Suppressor macrophage treated with lipopolysaccharide for 4 hours (primary cell): ENCODE data around the gene HHIPL1.

Experiments used
- DNase-seq: peaks from one replicate; pipeline ENCODE4 v3.0.0-alpha.2; 2020

HHIPL1 gene

DNA sequence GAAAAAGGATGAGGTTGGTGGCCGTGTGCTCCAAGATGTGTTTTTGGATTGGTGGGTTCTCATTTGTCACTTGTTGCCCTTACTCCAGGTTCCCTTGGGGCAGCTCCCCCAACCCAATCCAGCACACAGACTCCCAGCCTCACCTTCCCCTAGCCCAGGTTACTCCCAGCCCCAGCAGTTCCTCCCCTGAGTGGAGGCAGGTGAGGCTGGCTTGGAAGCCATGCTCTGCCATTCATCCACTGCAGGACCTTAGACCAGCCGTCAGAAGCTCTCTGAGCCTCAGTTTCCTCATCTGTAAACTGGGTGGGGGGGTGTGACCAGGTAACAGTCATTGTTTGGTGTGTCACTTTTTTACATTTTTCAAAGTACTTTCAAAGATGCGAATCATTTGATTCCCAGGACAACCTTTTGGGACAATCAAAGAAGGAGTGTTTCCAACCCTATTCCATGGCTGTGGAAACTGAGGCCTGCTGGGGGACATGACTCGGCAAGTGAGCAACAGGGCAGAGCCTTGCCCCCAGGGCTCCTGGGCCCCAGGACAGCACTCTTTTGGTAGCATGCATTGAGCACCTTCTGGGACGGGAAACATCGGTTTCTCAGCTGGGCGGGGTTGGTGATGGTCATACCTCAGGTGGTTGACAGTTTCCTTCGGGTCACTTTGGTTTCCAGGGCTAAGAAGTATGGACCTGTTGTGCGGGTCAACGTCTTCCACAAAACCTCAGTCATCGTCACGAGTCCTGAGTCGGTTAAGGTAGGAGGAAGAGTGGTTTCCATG, 46.4 kb downstream of the HHIPL1 start:
- no peak for DNase-seq

DNA sequence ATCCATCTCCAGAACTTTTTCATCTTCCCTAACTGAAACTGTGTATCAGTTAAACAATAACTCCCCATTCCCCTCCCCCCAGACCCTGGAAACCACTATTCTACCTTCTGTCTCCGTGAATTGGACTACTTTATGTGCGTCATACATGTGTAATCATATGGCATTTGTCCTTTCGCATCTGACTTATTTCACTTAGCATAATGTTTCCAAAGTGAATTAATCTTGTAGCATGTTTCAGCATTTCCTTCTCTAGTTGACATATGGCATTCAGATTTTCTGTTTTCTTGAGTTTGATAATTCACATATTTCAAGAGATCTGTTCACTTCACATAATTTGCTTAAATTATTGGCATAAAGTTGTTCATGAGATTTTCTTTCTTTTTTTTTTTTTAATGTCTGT, 49.0 kb downstream of the HHIPL1 start:
- DNase-seq: no peak

DNA sequence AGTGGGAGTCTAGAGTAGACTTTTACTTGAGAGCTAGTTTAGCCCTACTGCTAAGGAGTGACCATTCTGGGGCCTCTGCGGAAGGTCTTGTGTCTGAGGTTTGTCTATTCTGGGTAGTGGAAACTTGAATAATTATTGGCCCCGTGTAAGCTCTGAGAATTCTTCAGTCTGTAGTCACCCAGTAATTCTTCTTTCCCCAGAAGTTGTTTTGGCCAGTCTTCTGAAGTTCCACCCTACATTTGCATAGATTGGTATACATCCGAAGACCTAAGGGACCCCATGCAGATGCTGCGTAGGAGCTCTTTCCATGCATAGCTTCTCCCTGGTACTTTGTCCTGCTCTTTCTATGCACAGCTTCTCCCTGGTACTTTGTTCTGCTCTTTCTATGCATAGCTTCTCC, 52.0 kb downstream of the HHIPL1 start:
- DNase-seq: no peak

DNA sequence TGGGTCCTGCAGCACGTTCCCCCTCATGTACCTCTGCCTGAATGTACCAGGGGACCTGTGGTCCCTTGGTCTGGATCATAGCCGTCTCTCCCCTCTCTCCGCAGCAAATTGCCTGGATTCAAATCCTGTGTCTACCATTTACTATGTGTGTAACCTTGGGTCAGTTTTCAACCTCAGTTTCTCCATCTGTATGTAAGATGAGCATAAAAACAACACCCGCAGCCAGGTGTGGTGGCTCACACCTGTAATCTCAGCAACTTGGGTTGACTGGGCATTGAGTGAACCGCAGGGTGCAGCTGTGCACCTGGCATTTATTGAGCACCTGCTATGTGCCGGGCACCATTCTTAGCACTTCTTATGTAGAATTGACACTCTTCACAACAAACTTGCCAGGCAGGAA, 53.3 kb downstream of the HHIPL1 start:
- DNase-seq: no peak

DNA sequence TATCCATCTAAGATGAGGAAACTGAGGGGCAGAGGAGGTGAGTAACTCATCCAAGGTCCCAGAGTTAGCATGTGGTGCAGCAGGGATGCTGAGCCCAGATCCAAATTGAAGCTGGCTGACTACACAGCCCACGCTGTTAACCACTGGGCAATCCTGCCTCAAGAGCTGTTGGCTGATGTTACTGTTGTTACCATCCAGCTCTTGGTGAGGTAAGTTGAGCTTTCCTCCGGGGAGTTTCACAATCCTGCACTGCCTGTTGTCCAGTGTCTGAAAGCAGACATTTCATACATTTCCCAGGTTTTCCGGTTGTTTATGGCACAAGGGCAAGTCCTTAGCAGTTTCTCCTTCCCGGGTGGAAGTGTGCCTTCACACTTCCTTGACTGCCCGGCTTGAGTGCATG, 53.7 kb downstream of the HHIPL1 start:
- no peak for DNase-seq

DNA sequence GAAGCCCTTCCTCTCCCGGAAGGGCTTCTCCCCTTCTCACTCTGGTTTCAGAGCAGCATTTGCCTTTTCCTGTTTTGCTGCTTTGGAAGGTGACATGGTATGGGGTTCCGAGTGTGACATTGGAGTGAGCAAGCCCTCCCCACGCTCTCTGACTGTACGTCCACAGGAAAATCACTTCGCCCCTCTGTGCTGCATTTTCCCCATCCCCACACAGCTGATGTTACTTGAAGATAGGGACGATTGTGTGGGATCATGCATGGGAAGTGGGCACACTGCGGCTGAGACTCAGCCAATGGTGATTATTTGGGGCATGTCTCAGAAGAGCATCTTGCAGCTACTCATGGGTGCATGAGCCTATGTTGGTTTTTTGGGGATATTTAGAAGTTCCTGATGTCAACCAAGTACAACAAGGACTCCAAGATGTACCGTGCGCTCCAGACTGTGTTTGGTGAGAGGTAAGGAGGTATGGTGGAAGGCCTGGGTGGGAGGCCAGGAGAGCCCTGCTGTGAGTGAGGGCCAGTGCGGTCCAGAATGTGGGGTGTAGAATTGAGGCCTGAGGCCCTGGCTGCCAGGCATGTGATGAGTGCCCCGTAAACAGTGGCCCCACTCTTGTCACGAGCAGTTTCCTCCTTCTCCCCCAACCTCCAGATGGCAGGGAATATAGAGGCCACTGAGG, 54.3 kb downstream of the HHIPL1 start:
- no peak for DNase-seq

DNA sequence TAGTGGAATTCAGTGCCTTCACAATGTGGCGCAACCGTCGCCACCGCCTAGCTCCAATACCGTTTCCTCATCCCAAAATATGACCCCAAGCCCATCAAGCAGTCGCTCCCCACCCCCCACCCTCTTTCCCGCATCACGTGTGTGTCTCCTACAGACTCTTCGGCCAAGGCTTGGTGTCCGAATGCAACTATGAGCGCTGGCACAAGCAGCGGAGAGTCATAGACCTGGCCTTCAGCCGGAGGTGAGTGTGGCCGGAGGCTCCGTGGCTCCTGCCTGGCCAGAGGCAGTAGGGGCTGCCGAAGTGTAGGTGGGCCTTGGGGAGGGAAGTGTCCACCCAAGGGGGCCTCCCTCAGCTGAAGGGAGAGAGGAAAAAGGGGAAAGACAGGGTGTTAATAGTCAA, 54.9 kb downstream of the HHIPL1 start:
- no peak for DNase-seq

DNA sequence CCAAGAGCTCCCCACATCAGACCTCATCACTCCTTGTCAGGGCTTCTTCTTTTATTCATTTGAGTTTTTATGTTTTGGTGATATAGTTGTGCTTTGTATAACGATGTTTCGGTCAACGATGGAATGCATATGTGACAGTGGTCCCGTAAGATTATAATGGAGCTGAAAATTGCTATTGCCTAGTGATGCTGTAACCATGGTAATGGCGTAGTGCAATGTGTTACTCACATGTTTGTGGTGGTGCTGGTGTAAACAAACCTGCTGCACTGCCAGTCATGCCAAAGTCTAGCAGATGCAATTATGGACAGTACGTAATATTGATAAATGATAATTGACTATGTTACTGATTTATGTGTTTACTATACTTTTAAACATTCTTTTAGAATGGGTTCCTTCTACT, 55.5 kb downstream of the HHIPL1 start:
- DNase-seq: no peak

DNA sequence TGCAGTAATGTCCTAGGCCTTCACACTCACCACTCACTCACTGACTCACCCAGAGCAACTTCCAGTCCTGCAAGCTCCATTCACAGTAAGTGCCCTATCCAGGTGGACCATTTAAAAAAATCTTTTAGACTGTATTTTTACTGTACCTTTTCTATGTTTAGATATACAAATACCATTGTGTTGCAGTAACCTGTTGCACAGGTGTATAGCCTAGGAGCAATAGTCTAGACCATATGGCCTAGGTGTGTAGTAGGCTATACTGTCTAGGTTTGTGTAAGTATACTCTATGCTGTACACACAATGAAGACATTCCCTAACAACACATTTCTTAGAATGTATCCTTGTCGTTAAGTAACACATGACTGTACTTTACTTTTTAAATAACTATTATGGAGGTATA, 56.3 kb downstream of the HHIPL1 start:
- DNase-seq: no peak

DNA sequence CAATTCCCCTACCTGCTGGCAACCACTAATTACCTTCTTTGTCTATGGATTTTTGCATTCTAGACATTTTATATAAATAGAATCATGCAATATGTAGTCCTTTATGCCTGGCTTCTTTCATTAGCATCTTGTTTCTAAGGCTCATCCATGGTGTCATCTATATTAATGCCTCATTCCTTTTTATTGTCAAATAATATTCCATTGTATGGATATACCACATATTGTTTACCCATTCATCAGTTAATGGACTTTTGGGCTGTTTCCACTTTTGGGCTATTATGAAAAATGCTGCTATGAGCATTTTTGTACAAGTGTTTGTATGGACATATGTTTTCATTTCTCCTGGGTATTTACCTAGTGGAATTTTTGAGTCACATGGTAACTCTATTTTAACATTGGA, 57.2 kb downstream of the HHIPL1 start:
- DNase-seq: no peak

DNA sequence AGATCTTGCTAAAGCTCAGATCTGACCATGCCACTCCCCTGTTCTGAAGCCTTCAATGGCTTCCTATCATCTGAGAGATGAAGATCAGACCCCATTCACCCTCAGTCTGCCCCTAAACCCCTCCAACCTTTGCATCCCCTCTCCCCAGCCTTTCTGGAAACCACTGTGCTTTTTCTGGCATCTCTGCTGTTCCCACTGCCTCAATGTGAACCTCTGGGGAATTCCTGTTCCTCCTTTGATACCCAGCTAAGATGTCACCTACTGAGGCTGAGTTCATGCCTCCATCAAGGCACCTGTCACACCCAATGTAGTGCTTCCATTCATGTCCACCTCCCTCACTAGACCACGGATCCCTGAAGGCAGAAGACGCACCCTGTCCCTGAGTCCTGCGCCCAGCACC, 58.5 kb downstream of the HHIPL1 start:
- DNase-seq: no peak

DNA sequence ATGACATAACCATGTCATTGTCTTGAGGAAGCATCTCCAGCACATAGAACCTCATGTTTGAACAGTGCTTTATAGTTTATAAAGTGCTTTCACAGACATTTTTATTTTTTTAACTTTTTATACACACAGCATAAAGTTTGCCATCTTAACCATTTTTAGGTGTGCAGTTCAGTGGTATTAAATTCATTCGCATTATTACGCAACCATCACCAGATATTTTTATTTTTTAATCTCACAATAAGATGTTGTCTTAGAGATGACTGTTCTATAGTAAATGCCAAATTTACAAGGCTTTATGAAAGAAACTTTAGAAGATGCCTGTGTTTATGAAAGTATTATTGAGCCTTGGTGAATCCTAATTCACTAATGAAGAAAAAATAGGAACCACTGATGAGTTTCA, 59.1 kb downstream of the HHIPL1 start:
- no peak for DNase-seq

DNA sequence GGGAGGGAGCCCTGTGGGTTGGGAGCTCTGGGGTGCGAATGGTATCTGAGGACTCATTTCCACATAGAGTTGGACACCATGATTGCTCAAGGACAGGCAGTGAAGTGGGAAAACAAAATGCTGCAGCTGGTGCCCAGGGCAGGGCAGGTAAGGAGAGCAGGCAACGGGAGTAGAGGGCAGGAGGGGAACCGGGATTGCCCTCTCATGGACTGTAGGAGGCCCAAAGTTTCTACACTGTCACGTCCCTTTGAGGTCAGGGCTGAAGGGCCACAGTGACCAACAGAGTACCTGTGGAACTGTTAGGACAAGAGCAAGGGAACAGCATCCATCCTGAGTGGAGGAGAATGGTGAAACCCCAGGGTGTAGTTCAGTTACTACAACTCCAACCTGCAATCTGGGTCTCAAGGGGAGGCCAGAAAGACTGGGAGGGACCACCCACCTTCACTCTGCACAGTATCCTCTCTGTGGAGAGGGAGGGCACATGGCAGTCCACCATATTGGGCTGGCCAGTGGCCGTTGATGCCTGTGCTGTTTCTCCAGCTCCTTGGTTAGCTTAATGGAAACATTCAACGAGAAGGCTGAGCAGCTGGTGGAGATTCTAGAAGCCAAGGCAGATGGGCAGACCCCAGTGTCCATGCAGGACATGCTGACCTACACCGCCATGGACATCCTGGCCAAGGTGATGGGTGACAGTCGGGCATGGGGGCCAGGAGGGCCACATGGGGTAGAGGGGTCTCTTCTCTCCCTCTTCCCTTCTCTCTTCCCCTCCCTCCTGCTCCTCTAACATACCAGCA, 61.4 kb downstream of the HHIPL1 start:
- no peak for DNase-seq

DNA sequence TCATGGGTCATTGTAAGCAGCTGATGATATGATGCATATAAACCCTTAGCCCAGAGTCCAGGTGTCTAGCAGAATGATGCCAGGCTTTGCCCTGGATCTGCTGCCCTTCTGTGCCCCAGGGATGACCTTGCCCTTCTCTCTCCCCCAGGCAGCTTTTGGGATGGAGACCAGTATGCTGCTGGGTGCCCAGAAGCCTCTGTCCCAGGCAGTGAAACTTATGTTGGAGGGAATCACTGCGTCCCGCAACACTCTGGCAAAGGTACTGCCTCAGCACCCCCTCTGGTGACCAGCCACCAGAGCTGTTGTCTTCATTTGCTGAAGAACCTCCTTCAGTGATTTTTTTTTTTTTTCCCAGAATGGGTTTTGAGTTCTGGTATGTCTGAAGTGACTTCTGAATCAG, 62.5 kb downstream of the HHIPL1 start:
- DNase-seq: no peak

DNA sequence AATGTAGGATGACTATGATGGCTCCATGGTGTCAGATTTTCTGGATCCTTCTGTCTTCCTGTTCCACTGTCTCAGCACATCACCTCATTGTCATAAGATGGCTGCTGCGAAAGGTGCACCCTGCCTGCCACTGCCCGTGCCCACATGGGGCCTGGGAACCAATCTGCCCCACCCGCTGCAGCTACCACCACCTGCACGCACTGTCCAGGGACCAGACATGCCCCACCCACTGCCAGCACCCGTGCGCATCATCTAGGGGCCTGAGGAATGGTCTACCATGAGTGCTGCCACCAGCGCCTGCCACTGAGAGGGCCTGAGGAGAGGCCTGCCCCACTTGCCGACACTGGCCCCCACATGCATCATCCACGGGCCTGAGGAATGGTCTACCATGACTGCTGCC, 63.0 kb downstream of the HHIPL1 start:
- DNase-seq: no peak

DNA sequence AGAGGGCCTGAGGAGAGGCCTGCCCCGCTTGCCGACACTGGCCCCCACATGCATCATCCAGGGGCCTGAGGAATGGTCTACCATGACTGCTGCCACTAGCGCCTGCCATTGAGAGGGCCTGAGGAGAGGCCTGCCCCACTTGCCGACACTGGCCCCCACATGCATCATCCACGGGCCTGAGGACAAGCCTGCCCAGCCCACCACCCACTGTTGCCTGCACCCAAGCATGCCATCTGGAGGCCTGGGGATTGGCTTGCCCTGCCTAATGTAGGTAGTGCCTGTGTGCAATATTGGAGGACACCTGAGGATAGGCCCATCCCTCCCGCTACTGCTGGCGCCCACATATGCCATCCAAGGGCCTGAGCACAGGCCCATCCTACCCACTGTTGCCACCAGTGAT, 63.5 kb downstream of the HHIPL1 start:
- no peak for DNase-seq

DNA sequence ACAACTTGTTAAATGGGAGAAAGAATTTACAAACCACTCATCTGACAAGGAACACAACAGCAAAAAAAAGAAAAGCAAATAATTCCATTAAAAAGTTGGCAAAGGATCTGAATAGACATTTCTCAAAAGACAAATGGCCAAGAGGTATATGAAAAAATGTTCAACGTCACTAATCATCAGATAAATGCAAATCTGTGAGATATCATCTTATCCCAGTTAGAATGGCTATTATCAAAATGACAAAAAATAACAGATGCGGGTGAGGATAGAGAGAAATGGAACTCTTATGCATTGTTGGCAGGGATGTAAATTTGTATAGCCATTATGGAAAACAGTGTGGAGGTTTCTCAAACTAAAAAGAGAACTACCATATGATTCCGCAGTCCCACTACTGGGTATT, 69.0 kb downstream of the HHIPL1 start:
- no peak for DNase-seq

DNA sequence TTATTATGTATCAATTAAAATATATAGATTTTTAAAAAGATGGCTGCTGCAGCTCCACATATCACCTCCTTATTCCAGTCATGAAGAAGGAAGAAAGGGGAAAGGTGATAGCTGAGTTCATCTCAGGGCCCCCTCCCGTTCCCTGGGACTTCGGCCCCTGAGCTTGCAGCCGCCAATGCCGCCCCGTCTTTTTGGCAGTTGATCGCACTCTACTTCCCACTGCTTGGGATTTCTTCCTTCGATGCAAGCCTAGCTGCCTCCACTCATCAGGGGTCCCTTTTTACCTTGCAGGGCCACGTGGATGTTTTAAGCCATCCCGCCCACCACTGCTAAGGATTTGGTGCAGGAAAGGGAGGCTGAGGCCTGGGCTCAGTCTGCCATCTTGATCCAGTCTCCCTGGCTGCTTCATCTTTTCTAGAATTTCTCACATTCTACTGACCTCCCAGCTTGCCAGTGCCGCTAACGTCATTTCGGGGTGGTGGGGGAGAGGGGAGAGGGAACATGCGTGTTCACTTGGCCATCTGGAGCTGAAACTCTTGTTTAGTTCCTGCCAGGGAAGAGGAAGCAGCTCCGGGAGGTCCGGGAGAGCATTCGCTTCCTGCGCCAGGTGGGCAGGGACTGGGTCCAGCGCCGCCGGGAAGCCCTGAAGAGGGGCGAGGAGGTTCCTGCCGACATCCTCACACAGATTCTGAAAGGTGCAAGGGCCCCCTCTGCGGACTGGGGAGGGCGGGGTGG, 70.5 kb downstream of the HHIPL1 start:
- DNase-seq: no peak

DNA sequence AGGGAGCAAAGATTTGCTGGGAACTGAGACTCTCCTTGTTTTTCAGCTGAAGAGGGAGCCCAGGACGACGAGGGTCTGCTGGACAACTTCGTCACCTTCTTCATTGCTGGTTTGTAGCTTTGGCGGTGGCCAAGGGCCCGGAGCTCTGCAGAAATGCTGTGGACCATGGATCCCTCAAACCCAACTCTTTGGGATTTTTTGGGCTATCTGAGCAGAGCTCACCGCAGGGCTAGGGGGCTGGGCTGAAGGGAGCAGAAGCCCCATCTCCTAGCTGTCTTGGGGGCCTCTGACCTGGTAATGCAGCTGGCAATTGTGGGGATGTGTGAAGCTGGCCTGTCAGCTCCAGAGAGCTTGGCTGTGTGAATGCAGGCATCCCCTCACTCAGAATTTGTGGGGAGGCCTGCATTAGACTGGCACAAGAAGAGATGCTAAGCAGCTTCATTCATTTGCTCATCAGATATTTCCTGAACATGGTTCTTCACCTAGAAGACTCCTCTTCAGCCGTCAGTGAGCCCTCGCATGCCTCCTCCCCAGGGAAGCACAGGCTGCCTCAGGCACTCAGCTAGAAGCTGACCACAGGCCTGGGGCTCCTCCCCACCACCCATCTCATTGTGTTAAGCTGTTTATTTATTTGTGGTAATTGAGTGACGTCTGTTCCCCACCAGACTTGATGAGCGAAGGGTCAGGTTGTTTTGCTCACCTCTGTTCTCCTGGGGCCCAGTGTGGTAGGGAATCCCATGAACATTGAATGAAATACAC, 71.3 kb downstream of the HHIPL1 start:
- DNase-seq: no peak

DNA sequence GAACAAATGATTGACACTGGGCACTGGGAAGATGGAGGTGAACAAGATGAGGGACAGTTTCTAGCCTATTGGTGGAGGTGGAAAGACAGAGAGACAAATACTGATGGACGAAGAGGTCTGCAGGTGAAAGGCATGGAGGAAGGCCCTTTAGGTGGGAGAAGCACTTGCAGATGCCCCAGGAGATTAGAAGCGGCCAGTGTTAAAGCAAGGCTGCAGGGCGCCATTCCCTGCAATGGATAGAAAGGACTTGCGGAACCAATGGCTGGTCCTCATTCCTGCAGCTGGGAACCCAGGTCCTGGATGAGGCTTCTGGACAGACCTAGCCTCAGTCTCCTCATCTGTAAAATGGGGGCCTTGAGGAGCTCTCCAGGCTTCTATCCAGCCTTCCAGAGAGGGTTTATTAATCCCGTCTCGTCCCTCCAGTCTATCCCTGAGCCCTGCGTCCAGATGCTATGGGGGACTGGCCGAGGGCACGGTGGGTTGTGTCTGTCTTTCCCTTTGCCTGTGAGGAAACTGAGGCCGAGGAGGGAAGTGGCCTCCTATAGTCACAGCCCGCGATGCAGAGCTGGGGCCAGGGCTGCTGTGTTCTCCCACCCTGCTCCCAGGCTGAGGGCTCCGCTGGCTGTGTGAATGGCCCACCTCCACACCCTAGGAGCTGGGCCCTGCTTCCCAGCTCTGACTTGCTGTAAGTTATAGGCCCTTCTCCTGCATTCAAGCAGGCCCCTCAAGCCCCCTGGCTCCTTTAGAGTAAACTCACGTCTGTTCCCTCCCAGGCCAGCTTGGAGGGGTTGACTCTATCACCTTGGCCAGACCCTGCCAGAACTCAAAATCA, 72.1 kb downstream of the HHIPL1 start:
- no peak for DNase-seq

DNA sequence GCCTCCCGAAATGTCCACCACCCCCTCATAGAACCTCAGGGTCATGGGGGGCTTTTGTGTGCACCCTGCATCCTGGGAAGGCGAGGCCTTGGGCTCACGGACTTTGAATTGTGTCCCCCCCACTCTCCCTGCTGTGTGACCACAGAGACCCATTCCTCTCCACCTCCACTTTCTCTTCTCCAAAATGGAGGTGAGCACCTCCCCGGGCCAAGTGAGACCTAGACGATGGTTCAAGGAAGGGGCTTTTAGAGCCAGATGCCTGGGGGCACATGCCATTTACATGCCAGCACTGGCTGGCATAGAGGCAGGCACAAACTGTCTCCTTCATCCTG, 72.7 kb downstream of the HHIPL1 start:
- DNase-seq: no peak
